LNCaP clone FGC (cell line): ENCODE measurements around the gene CCND1.

Source experiments
- DNase-seq: peaks from one replicate; pipeline ENCODE4 v3.0.0-alpha.2; 2011; ENCODE audit warnings: low read depth
- H3K4me3 ChIP-seq: 2 replicates; pipeline ENCODE4 v1.5.1; 2011; ENCODE audit warnings: mild to moderate bottlenecking, low read depth, low read length, control low read depth
- TF ChIP-seq, protein P1 (sequence below): IDR thresholded peaks from 2 replicates; pipeline ENCODE4 v1.5.1; 2012; ENCODE audit warnings: mild to moderate bottlenecking; ENCODE audit not compliant: control insufficient read depth, insufficient read depth; ENCODE audit errors: extremely low read depth

CCND1 gene

DNA sequence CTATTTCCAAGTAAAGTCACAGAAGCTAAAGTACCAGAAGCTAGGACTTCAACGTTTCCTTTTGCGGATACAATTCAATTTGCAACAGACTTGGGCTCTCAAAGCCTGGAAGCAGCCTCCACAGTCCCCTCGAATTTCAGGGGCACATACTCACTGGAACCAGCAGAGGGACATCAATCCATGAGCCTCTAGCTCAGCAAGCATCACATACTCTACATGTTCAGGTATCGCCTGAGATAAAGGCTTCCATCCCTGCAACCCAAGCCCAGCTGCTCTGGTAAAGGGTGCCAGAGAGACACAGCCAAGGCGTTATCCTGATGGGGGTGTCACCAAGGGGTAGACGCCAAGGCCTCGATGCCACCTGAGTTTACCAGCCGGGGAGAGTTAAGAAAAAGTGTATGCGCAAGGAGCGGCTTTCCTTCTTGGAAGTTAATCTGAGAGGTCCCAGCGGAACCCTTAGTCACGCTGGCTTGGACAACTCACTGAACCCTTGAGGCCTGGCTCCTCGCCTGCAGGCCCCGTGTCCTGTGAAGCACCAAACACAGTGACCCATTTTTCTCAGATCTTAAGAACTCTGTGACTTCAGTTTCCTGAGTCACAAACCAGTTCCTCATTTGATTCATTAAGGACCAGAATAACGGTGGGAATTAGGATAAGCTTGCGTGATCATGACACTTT, 21.2 kb downstream of the CCND1 start:
- H3K4me3 ChIP-seq, result no peak overlapping the region
- TF ChIP-seq, protein P1, sequence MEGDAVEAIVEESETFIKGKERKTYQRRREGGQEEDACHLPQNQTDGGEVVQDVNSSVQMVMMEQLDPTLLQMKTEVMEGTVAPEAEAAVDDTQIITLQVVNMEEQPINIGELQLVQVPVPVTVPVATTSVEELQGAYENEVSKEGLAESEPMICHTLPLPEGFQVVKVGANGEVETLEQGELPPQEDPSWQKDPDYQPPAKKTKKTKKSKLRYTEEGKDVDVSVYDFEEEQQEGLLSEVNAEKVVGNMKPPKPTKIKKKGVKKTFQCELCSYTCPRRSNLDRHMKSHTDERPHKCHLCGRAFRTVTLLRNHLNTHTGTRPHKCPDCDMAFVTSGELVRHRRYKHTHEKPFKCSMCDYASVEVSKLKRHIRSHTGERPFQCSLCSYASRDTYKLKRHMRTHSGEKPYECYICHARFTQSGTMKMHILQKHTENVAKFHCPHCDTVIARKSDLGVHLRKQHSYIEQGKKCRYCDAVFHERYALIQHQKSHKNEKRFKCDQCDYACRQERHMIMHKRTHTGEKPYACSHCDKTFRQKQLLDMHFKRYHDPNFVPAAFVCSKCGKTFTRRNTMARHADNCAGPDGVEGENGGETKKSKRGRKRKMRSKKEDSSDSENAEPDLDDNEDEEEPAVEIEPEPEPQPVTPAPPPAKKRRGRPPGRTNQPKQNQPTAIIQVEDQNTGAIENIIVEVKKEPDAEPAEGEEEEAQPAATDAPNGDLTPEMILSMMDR, result no peak
- no peak for DNase-seq

DNA sequence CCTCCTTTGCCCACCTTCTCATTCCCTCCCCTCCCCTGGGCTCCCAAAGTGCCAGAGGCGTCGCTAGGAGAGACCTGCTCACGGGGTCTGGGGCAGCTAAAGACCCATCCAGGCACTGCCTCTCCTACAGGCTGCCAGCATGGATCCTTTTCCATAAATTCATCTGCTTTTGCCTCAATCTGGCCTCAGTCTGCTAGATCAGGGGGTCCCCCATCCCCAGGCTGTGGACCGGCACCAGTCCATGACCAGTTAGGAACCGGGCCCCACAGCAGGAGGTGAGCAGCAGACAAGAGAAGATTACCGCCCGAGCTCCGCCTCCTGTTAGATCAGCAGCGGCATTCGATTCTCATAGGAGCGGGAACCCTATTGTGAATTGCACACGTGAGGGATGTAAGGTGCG, 21.9 kb downstream of the CCND1 start:
- no peak for DNase-seq
- TF ChIP-seq, protein P1, result no peak
- H3K4me3 ChIP-seq, result no peak overlapping the region

DNA sequence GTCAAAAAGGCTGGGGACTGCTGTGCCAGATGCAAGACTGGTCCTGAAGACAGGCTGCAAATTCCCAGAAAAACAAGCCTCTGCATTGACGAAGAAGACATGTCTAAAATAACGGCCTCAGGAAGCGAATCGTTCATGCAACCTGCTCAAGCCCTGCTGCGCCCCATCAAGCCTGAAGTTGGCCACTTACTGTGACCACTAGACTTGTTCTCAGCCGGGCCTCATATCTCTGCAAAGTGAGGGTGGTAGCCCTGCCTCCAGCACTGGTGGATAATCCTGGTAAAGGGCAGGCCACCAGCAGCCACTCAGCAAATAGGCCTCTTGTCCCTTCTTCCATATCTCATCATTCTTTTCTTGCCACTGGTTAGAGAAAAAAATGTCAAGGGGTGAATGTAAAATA, 22.4 kb downstream of the CCND1 start:
- DNase-seq, result no peak
- TF ChIP-seq, protein P1, result no peak
- H3K4me3 ChIP-seq, result no peak overlapping the region

- TF ChIP-seq, protein P1, result no peak
- DNase-seq, result no peak
- H3K4me3 ChIP-seq, result no peak overlapping the region
Observed at GRCh38 chr11:69664103-69664775, 23.3 kb downstream of the CCND1 start.

DNA sequence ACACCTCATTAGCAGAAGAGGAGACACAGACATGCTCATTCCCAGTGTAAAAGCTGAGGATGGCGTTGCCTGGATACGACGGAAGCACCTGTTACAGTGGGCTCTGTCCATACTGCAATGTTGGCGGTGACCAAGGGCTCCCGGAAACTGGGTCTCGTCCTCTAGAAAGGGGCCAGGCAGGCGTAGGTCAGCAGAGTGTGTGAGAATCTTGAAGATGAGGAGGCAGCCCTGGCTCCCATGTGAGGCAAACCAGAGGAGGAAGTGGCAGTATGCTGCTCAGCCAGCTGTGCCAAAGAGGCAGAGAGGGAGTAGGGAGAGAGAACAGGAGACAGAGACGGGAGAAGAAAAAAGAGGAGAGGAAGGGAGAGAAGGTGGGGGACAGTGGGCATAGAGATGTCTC, 23.9 kb downstream of the CCND1 start:
- DNase-seq, result no peak
- TF ChIP-seq, protein P1, result no peak
- no peak overlapping the region for H3K4me3 ChIP-seq

GRCh38 chr11:69665669-69666068, 24.7 kb downstream of the CCND1 start:
- no peak overlapping the region for H3K4me3 ChIP-seq
- TF ChIP-seq, protein P1, result no peak
- no peak for DNase-seq
